Measurements from ENCODE around the gene ICAM4.

- TF ChIP-seq ZNF444 (CRISPR knock-in tag; IDR thresholded peaks at IDR 0.05) (no peak), SP1 (CRISPR knock-in tag; IDR thresholded peaks at IDR 0.05) (no peak), ZNF445 (CRISPR knock-in tag; IDR thresholded peaks at IDR 0.05; ENCODE audit: low read depth) (no peak), ZNF561 (CRISPR knock-in tag; conservative IDR thresholded peaks at IDR 0.05) (no peak), RBM39 (optimal IDR thresholded peaks at IDR 0.05; ENCODE audit: low read depth, low read length) (no peak)
- TF ChIP-seq, protein P1, sequence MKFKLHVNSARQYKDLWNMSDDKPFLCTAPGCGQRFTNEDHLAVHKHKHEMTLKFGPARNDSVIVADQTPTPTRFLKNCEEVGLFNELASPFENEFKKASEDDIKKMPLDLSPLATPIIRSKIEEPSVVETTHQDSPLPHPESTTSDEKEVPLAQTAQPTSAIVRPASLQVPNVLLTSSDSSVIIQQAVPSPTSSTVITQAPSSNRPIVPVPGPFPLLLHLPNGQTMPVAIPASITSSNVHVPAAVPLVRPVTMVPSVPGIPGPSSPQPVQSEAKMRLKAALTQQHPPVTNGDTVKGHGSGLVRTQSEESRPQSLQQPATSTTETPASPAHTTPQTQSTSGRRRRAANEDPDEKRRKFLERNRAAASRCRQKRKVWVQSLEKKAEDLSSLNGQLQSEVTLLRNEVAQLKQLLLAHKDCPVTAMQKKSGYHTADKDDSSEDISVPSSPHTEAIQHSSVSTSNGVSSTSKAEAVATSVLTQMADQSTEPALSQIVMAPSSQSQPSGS (CRISPR knock-in tag; IDR thresholded peaks at IDR 0.05): no peak
These were observed 27.4 kb upstream of the ICAM4 start for GRCh38 chr19:10259162-10259905.
